Measurements from ENCODE around the gene ITPR3. TPM values are rescaled to one million over a fixed set of nuclear protein-coding genes. Genes with fewer than 3 reads are reported as not detected.

The ITPR3 gene
- total RNA-seq, 1 donor = 91.2 TPM

DNA sequence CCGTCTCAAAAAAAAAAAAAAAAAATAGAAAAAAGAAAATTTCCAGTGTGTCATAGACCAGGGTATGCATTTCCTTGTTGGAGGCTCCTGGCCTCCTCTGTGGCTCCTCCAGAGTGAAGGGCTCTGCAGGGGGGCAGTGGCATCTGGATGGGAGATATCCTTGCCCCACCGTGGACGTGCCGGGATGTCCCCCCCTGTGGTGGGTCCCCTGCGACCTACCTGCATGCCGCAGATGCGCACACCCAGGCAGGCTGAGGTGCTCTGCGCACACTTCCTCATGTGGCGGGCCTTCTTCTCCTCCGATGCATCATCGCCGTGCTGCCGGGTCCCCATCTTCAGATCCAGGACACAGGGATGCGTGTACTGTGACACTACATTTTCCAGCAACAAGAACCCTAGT is 104.1 kb downstream of the ITPR3 start:
- H3K4me3 ChIP-seq (ENCODE audit: low read depth, low read length) = no peak overlapping the region
- no peak for DNase-seq (ENCODE audit: low read depth)
- TF ChIP-seq, protein P1, sequence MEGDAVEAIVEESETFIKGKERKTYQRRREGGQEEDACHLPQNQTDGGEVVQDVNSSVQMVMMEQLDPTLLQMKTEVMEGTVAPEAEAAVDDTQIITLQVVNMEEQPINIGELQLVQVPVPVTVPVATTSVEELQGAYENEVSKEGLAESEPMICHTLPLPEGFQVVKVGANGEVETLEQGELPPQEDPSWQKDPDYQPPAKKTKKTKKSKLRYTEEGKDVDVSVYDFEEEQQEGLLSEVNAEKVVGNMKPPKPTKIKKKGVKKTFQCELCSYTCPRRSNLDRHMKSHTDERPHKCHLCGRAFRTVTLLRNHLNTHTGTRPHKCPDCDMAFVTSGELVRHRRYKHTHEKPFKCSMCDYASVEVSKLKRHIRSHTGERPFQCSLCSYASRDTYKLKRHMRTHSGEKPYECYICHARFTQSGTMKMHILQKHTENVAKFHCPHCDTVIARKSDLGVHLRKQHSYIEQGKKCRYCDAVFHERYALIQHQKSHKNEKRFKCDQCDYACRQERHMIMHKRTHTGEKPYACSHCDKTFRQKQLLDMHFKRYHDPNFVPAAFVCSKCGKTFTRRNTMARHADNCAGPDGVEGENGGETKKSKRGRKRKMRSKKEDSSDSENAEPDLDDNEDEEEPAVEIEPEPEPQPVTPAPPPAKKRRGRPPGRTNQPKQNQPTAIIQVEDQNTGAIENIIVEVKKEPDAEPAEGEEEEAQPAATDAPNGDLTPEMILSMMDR (IDR thresholded peaks at IDR 0.05; ENCODE audit: insufficient read depth, low read length) = no peak

DNA sequence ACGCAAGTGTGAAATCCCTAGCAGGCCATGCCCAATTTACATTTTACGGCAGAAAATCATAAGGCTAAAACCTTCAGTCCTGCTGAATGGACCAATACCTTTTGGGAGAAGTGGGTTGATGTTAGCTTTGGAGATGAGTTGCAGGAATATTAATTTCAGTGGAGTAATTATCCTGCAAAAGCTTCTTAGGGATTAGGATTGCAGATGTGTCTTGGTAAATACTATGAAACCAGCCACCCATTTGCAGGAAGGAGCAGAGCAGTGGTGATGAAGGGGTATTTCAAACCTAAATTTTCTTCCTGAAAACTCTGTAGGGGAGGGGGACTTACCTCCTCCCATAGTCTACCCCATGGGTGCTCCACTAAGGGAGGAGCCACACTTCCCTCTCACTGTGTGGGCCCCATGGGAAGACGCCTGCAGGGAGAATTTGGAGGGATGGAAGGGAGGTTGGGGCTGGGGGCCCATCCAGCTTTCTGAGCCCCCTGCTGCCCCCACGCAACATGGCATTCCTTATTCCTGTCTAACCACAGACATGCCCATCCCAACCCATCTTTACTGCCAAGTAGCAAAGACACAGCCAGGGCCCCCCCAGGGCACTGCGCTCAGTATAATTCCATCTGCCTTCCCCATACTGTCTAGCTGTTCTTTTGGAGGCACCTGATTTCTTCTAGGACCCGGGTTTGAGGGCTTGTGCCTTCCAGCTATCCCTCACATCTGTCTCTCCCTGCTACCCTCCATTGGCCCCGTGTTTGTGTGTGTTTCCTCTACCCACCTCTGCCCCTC is 105.0 kb downstream of the ITPR3 start:
- H3K4me3 ChIP-seq (ENCODE audit: low read depth, low read length) = no peak overlapping the region
- DNase-seq (ENCODE audit: low read depth) = no peak
- TF ChIP-seq, protein P1 (IDR thresholded peaks at IDR 0.05; ENCODE audit: insufficient read depth, low read length) = no peak

DNA sequence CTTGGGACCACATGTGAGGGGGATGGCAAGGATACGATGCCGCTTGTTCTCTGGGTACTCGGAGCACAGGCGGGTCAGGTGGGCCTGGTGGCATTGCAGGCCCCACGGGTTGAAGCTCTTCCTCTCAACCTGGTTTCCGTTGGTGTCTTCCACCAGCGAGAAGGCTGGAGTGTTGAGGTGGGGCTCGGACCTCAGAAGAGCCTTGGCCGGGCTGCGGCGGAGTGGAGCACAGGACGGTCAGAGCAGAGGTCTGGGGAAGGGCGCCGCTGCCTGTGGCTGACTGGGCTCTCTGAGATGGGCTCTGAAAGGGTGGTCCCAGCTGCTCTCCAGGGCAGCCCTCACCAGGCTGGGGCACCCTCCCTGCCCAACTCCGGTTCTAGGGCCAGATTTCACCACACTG is 105.6 kb downstream of the ITPR3 start:
- TF ChIP-seq, protein P1 (IDR thresholded peaks at IDR 0.05; ENCODE audit: insufficient read depth, low read length) = no peak
- DNase-seq (ENCODE audit: low read depth) = no peak

DNA sequence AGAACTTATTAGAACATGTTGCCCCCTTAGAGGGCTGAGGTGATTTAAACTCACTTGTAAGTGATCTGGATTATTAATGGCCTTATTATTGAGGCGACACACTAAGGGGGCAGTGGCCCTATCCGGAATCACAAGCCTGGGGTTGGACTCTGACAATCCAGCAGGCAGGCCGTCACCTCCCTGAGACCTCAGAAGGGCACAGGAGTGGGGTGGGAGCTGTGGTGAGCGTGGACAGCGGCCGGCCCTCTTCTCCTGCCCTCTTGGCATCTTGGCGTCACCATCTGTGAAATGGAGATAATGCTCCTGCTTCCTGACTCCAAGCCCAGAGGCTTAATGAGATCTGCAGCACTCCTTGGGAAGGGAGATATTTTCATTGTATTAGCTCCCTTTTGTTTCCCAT is 106.0 kb downstream of the ITPR3 start:
- DNase-seq (ENCODE audit: low read depth) = no peak
- TF ChIP-seq, protein P1 (IDR thresholded peaks at IDR 0.05; ENCODE audit: insufficient read depth, low read length) = no peak
- H3K4me3 ChIP-seq (ENCODE audit: low read depth, low read length) = no peak overlapping the region

More for the DNA sequence above, 105.6 kb downstream of the ITPR3 start:
- H3K4me3 ChIP-seq (ENCODE audit: low read depth, low read length) = no peak overlapping the region

DNA sequence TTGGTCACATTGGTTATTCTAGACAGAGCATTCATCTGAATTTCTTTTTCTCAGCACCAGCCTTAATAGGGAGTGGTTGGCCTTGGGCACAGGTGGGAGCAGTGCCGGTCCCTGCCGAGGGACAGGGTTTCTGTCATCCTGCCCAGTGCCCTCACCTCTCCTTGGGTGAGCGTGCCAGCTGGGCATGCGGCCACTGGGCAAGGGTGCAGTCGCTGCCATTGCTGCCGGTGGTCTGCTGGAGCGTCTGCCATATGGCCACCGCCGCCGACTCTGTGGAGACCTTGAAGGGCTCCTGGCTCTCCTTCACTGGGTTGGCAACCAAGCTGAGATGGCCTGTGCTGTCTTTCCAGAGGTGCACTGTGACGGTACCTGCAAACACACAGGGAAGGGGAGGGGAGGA is 106.8 kb downstream of the ITPR3 start:
- DNase-seq (ENCODE audit: low read depth) = no peak
- TF ChIP-seq, protein P1 (IDR thresholded peaks at IDR 0.05; ENCODE audit: insufficient read depth, low read length) = no peak
- no peak overlapping the region for H3K4me3 ChIP-seq (ENCODE audit: low read depth, low read length)

DNA sequence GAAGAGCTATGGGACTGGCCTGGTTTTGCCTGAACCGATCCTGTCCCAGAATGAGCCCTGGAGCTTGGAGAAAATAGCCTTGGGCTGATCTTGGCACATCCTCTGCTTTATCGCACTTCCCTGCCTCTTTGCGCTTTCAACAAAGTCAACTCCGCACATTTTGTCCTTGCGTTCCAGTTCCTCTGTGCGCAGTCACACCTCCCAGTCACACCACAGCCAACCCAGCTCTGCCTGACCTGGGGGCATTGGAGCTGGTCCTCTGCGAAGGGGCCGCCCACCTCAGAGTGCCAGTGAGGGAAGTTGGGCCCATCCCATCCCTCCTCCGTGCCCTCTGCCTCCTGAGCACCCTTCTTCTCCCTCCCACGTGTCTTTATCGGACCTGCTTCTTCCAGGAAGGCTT is 107.3 kb downstream of the ITPR3 start:
- TF ChIP-seq, protein P1 (IDR thresholded peaks at IDR 0.05; ENCODE audit: insufficient read depth, low read length) = no peak
- no peak overlapping the region for H3K4me3 ChIP-seq (ENCODE audit: low read depth, low read length)
- no peak for DNase-seq (ENCODE audit: low read depth)

DNA sequence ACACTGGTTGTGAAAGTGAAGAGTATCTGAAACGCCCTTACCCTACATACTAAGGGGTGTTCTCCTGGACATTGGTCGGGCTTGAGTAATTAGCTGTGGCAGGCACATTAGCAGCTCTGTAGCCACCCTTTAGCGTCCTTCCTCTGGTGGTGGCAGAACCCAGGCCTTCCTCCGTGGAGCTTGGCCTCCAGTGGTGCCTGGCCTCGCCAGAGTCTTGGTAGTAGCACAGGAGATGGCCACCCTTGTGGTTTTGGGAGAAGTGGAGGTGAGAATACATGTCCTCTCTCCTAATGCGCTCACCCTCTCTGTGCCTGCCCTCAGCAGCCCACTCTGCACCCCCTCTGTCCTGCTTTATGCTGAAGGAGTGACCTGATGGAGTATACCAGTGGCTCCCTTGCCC is 107.9 kb downstream of the ITPR3 start:
- DNase-seq (ENCODE audit: low read depth) = no peak
- no peak overlapping the region for H3K4me3 ChIP-seq (ENCODE audit: low read depth, low read length)
- TF ChIP-seq, protein P1 (IDR thresholded peaks at IDR 0.05; ENCODE audit: insufficient read depth, low read length) = no peak
